PC-9 (cell line): Measurements from ENCODE around the gene FCN3.

Experiments
- EZH2 ChIP-seq: fragments of 200-600 bp; sonication (generic); IDR thresholded peaks from 2 replicates; pipeline ENCODE4 v1.8.0; 2017; ENCODE audit warnings: antibody characterized with exemption, low read depth
- TF ChIP-seq, protein P1 (sequence below): fragments of 200-600 bp; sonication (generic); conservative IDR thresholded peaks from 2 replicates; pipeline ENCODE4 v1.6.1; 2017; ENCODE audit warnings: mixed run types, antibody characterized with exemption, mild to moderate bottlenecking, moderate library complexity

GRCh38 chr1:27360159-27361043 is 14.2 kb downstream of the FCN3 start:
- TF ChIP-seq, protein P1, sequence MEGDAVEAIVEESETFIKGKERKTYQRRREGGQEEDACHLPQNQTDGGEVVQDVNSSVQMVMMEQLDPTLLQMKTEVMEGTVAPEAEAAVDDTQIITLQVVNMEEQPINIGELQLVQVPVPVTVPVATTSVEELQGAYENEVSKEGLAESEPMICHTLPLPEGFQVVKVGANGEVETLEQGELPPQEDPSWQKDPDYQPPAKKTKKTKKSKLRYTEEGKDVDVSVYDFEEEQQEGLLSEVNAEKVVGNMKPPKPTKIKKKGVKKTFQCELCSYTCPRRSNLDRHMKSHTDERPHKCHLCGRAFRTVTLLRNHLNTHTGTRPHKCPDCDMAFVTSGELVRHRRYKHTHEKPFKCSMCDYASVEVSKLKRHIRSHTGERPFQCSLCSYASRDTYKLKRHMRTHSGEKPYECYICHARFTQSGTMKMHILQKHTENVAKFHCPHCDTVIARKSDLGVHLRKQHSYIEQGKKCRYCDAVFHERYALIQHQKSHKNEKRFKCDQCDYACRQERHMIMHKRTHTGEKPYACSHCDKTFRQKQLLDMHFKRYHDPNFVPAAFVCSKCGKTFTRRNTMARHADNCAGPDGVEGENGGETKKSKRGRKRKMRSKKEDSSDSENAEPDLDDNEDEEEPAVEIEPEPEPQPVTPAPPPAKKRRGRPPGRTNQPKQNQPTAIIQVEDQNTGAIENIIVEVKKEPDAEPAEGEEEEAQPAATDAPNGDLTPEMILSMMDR, result no peak
- no peak for TF ChIP-seq EZH2
